GM19438 (cell line): ENCODE results near the gene TBC1D22B.
"Not testable (repeated sequence)": the region's sequence is repeated elsewhere in the genome, so short reads cannot be mapped to it uniquely, and the experiment has no call there.

Experiments
- ATAC-seq: cut with Tn5 transposase; IDR thresholded peaks from one replicate; pipeline ENCODE4 v1.9.1; 2021; ENCODE audit warnings: low read depth; ENCODE audit not compliant: unreplicated experiment

TBC1D22B gene

GRCh38 chr6:37317312-37318038 lies 59.9 kb downstream of the TBC1D22B start:
- no peak for ATAC-seq

- no peak for ATAC-seq
Observed at GRCh38 chr6:37319156-37319555, 61.6 kb downstream of the TBC1D22B start.

- ATAC-seq: no peak
Observed at GRCh38 chr6:37319856-37320480, 62.4 kb downstream of the TBC1D22B start.

- ATAC-seq: no peak
Observed at GRCh38 chr6:37320646-37321045, 63.1 kb downstream of the TBC1D22B start.

- ATAC-seq: no peak
Observed at GRCh38 chr6:37321101-37321500, 63.5 kb downstream of the TBC1D22B start.

GRCh38 chr6:37321516-37322415 lies 64.2 kb downstream of the TBC1D22B start:
- ATAC-seq: no peak

GRCh38 chr6:37323580-37323979 lies 66.0 kb downstream of the TBC1D22B start:
- no peak for ATAC-seq

- no peak for ATAC-seq
Observed at GRCh38 chr6:37324131-37325033, 66.8 kb downstream of the TBC1D22B start.

- not testable (repeated sequence) for ATAC-seq
Observed at GRCh38 chr6:37330345-37330744, 72.8 kb downstream of the TBC1D22B start.

- no peak for ATAC-seq
Observed at GRCh38 chr6:37331047-37331446, 73.5 kb downstream of the TBC1D22B start.

GRCh38 chr6:37332894-37333293 lies 75.3 kb downstream of the TBC1D22B start:
- no peak for ATAC-seq

GRCh38 chr6:37334047-37334446 lies 76.5 kb downstream of the TBC1D22B start:
- ATAC-seq: no peak

GRCh38 chr6:37338317-37338716 lies 80.7 kb downstream of the TBC1D22B start:
- not testable (repeated sequence) for ATAC-seq

- ATAC-seq: no peak
Observed at GRCh38 chr6:37338745-37339255, 81.2 kb downstream of the TBC1D22B start.

GRCh38 chr6:37339741-37340638 lies 82.4 kb downstream of the TBC1D22B start:
- no peak for ATAC-seq

- ATAC-seq: no peak
Observed at GRCh38 chr6:37340639-37340943, 83.0 kb downstream of the TBC1D22B start.

- no peak for ATAC-seq
Observed at GRCh38 chr6:37343248-37343647, 85.7 kb downstream of the TBC1D22B start.

- no peak for ATAC-seq
Observed at GRCh38 chr6:37344308-37344707, 86.7 kb downstream of the TBC1D22B start.

GRCh38 chr6:37345804-37346203 lies 88.2 kb downstream of the TBC1D22B start:
- not testable (repeated sequence) for ATAC-seq
